Suppressor macrophage treated with lipopolysaccharide for 4 hours (primary cell): ENCODE measurements around the gene SNAPC3.
"Not testable (repeated sequence)": the region's sequence is repeated elsewhere in the genome, so short reads cannot be mapped to it uniquely, and the experiment has no call there.

Experiments used
- DNase-seq: peaks from one replicate; pipeline ENCODE4 v3.0.0-alpha.2; 2020

SNAPC3 gene

DNA sequence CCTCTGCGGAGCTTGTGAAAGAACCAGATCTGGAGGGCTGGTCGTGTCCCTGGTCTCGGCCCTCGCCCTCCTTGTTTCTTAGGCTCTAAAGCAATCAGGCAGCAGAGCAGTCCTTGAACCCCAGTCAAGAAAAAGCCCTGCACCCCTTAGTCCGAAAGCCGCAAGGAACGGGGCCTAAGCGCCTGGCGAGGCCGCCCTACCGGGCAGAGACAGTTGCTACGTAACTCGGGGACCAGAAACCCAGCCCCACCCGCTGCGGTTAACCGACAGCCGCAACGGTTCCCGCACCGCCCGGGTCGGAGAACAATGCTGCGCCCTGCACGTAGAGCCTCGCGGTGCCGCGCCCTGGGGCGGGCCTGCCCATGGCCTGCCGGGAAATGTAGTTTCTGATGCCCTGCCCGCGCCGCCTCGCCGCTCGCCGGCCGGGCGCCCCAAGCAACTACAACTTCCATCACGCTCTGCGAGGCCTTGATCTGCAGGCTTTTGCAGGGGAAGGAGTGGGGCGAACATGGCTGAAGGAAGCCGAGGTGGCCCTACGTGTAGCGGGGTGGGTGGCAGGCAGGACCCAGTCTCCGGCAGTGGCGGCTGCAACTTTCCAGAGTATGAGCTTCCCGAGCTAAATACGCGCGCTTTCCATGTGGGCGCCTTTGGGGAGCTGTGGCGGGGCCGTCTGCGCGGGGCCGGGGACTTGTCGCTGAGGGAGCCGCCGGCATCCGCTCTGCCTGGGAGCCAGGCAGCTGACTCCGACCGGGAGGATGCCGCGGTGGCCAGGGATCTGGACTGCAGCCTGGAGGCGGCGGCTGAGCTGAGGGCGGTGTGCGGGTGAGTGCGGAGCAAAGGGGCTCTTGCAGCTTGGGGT, at the start of gene SNAPC3:
Gene SNAPC3, plus strand, starts transcription at position 505 of the 859 bp plus-strand sequence. Its CDS starts 4 bp downstream, at position 509.
- peak; percentile 97 for DNase-seq

DNA sequence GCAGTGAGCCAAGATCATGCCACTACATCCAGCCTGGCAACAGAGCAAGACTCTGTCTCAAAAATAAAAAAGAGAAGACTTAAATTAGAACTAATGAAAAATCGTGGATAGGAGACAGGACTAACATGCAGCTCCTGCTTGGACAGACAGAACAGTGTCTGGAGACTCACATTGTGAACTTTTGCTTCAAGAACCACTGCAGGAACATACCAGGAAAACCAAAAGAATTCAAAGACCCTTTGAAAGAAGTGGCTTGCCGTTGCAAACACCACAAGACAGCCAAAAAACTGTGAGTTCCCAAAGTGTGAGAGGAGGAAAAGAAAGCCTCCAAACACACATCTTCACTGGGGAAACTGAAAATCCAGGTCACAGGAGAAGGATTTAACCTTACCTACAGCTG, 48.8 kb upstream of the SNAPC3 start:
- DNase-seq = no peak

DNA sequence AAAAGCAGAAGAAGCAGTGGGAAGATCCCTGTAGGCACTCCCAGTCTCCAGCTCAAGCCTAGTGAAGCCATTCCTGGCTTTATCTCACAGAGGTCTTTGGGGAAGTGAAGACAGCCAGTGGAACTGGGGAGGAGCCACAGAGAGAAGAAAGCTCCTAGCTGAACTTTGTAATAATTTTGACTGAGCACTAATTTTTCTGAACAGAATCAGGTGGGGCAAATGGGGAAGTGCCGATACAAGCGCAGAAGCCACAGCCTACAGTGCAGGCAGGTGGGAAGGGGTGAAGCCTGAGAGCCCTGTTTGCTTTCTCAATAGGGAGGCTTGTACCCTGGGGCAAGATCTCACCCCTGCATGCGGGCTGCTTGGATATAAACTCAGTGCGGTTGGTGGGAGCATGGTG, 48.4 kb upstream of the SNAPC3 start:
- peak; percentile 12 for DNase-seq

DNA sequence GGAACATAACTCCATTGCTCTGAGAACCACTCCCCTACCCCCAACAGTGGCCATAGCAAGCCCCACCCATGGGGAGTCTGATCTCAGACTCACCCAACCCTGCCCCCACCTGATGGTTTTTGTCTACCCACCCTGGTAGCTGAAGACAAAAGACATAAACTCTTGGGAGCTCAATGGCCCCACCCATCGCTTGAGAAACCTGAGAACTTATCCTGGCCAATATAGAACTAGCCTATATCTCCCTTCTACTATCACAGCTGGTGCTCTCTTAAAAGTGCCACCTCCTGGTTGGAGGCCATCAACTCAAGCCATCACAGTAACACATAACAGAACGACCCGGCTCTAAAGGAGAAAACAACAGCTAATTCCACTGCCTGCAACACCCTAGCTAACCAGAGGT, 47.9 kb upstream of the SNAPC3 start:
- no peak for DNase-seq

DNA sequence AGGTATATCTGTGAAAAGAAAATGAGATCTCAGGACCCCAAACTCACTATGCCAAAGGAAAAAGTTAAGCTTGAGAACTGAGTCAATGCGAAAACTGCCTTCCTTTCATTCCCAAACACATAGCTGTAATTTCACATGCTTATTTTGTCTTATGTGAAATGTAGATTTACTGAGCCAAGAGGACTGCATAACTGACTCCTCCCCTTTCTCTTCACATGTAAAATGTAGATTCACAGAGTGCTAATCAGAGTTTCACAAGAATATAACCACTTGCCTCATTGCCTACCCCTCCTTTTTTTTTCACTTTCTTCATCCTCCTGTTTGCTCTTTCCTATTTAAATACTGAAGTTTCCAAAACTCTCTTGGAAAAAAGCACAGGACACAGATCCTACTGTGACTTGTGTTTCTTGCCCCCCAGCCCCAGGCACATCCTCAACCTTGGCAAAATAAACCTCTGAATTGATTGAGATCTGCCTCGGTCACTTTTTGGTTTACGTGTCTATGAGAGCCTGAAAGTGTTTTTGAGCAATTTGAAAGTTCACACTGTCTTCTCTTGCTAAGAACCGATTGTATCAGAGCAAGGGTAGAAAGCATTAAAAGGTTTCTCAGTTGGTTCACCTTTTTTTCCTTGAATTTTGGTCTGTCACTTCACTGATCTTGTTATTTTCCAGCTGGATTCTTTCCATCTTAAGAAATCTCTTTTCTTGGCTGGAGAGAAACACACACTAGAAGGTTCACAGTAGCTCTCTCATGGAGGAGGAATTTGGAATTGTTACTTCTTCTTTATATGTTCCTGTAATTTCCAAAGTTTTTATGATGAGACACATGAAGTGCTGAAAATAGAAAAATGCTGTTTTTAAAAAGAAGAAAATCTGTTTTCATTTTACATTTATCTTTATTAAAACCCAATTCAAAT, 44.8 kb upstream of the SNAPC3 start:
- DNase-seq = no peak

DNA sequence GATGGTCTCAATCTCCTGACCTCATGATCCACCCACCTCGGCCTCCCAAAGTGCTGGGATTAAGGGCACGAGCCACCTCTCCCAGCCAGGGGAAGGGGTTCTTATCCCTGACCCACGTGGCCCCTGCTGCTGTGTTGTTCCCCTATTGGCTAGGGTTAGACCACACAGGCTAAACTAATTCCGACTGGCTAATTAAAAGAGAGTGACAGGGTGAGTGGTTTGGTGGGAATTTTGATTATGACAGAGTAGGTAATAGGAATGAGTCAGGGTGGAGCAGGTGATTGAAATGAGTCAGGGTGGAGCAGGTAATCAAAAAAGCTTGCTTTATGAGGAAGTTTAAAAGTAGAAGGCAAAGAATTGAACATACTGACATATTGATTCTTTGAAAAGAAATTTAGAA, 43.4 kb upstream of the SNAPC3 start:
- not testable (repeated sequence) for DNase-seq

DNA sequence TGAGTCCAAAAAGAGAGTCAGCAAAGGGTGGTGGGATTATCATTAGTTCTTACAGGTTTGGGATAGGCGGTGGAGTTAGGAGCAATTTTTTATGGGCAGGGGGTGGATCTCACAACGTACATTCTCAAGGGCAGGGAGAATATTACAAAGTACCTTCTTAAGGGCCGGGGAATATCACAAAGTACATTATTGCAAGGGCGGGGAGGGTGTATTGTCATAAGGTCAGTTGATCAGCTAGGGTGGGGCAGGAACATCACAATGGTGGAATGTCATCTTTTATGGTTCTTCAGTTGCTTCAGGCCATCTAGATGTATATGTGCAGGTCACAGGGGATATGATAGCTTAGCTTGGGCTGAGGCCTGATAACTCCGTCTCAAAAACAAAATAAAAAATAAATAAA, 42.8 kb upstream of the SNAPC3 start:
- DNase-seq = not testable (repeated sequence)

DNA sequence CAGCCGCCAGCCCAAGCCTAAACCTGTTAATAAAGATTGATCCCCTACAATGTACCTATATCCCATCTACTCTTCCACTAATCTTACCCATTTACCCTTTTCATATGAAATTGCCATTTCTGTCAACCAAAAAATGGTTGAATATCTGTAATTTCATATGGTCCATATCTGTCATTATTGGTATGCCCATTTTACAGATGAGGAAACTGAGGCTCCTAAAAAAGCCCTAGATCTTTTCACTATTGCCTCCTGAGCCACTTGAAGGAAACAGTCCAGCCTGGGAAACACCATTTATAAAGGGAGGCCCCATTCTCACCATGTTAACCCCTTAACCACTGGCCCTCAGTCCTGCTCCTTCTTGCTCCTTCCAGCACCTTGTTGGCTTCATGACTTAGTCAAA, 41.2 kb upstream of the SNAPC3 start:
- DNase-seq = no peak

DNA sequence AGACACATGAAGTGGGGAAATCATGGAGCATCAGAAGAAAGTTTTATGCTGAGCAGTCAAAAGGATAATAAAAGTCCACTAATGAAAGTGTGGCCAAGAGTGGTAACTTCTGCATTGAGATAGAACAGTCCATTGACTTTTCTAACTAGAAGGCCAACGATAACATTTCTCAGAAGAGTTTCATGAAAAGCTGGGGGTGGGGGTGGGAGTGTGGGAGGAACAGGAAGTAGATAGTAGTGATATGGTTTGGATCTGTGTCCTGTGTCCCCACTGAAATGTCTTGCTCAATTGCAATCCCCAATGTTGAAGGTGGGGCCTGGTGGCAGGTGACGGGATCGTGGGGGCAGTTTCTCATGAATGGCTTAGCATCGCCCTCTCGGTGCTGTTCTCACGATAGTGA, 36.2 kb upstream of the SNAPC3 start:
- DNase-seq = no peak

DNA sequence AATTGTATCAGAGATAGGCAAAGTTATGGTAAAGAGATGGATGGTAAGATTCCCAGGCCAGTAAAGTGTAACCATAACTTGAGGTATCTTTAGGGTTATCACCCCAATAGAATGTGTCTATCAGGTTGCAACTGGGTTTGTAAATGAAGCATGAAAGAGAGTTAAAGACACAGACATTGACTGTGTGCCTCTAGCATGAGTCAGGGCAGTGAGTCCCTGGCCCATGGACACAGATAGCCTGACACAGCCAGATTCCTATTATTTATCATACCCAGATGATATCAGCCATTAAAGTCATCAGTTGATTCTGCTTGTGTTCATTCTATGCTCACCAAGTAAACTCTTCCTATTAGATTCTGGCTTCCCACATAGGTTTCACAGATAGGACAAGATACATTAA, 33.5 kb upstream of the SNAPC3 start:
- DNase-seq = no peak

DNA sequence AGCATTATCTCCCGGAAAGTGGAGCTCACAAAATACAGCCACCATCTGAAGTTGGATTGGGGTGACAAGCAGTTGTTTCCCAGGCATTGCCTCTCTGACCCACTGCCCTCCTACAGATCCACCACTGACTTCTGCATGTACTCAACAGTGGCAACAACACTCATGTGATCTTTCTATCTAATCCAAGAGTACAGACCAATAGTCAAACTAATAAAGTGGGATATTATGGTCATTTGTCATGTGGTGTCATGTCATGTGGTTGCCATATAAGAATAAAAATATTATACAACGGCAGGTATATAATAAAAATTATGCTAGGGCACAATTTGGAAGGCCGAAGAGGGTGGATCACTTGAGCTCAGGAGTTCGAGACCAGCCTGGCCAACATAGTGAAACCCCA, 33.0 kb upstream of the SNAPC3 start:
- DNase-seq = no peak

DNA sequence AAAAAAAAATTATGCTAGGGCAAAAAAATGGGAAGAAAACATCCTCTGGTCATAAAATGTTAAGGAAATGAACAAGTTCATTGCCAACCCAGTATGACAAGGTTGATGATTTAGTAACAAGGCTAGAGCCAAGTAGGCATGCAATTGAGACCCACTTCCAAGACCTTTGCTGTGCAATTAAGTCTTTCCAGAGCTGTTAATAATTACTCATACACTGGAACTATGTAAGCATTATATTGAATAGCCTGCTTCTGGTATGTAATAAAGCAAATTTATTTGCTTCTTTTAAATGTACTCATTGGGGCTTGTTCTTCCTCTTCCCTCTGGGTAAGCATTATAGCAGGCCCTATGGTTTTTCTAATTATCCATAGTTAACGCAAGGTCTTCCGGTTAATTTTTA, 32.5 kb upstream of the SNAPC3 start:
- no peak for DNase-seq

DNA sequence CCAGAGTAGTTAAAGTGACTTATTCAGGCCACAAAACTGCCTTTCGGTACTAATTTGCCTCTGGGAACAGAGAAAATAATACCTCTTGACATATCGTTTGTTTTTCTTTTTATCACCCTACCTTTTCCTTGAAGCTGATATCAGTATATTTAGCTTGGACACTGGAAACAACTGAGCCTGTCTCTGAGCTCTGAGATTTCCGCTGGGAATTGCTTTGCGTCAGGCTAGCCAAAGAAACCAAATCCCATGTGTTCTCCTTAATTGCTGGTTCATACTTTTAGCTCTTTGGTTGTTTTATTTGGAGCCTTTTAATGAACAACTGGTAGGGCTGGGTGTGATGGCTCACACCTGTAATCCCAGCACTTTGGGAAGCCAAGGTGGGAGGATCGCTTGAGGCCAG, 30.3 kb upstream of the SNAPC3 start:
- DNase-seq = no peak

DNA sequence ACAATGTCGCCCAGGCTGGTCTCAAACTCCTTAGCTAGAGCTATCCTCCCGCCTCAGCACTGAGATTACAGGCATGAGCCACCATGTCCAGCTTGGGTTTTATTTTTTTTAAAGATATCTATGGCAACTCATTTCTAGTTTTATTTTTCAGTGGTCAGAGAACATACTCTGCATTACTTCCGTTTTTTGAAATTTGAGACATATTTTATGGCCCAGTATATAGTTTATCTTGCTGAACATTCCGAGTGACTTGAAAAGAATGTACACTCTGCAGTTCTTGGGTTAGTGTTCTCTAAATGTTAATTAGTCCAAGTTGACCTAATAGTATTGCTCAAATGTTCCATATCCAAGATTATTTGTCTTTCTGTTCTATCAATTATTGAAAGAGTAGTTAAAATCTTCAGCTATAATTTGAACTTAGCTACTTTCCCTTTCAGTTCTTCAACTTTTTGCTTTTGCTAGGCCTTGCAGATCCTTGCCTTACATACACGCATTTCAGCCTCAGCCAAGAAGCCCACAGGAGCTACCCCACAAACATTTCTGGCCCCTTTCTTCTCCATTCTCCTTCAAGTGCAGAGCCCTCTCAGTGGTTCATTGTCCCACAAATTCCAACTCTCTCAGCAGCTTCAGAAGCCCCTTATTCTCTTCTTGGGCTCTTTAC, 22.3 kb upstream of the SNAPC3 start:
- DNase-seq = no peak

DNA sequence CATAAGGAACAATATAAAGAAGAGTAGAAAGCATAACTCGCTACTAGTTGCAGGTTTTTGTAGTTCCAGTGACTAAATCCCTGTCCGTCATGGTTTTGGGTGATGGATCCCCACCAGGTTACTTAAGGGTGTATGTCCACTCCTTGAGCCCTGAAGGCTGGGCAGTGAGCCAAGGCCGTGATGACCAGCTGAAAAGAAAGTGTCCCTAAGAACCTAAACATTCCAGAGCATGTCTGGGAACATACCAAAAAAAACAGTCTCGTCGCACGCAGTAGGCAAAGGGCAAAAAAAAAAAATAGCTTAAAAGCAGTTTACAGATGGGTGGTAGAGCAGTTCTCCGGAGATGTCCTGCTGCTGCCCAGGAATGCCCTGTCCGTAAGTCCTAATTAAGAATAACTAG, 21.4 kb upstream of the SNAPC3 start:
- no peak for DNase-seq

DNA sequence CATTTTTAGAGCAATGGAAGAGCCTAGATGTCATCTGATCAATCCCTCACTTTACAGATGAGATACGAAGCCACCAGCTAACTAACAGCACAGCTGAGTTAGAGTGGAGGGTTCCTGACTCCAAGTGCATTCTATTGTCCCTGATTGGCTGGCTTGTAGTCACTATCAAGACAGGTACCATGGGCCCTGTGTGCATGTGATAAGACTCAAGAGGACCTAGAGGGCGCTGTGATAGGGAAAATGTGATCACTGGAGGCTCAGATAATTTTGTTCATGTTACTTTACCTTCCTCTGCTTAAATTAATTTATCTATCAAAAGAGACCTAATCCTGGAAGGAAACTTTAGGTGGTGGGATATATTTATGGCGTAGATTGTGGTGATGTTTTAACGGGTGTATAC, 19.5 kb upstream of the SNAPC3 start:
- no peak for DNase-seq

DNA sequence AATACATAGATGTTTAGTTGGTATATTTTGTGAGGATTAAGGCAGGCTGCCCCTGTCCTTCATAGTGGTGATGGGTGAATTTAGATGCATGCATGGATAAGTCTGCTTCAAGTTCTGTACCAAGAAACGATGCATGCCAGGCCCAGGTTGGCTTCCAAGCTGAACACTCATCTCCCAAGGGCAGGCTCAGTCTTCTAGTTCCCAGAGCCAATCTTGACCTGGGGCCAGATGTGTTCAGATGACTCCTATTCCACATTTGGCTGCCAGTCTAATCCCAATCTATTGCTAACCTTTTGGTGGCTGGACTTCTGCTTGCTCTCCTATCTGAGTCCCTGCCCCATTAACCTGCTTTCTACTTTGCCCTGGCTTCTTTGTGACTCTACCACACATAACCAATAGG, 18.5 kb upstream of the SNAPC3 start:
- DNase-seq = no peak

DNA sequence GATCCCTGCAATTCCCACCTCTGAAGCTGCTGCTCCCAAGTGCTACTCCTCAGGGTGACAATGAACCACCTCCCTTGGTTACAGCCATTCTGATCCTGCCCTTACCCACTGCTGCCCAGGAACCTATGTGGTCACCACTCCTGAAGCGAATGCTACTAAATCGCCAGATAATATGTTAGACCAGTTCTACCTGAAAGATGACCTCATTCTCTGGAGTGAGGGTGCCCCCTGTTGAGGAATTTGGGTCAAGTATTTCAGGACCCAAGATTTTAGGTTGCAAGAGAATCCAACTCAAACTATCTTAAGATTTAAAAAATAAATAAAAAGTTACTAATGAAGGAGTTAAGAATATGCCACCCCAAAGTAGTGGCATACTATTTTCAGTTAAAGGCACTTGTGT, 5.8 kb upstream of the SNAPC3 start:
- peak; percentile 28 for DNase-seq

DNA sequence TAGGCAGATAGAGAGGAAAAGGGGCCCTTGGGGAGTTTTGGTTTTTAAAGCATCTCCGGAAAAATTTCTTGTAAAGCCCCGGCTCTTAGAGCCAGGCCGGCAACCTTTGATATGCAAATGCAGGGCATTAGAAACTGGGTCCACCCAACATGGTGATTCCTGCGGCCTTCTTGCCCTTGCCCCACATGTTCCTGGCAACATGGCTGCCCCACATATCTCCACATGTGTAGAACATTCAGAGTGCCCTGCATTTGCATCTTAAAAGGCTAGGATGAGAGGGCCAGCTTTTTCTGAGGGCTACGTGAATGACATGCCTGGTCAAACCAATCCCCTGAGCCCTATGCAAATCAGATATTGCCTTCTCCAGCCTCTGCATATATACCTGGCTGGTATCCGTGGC, 5.0 kb upstream of the SNAPC3 start:
- DNase-seq = no peak

DNA sequence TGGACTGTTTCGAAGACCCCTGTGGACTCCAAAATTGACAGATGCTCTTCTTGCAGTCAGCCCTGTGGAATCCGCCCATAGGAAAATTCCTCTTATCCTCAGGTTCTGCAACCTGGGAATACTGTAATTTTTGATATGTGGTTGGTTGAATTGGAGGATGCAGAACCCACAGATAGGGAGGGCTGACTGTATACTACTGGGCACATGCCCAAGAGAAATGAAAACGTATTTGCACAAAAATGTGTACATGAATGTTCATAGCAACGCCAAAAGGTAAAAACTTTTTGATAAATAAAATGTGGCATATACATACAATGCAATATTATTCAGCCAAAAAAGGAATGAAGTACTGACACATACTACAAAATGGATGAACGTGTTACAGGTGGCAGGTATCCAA, 1.9 kb upstream of the SNAPC3 start:
- DNase-seq = no peak

DNA sequence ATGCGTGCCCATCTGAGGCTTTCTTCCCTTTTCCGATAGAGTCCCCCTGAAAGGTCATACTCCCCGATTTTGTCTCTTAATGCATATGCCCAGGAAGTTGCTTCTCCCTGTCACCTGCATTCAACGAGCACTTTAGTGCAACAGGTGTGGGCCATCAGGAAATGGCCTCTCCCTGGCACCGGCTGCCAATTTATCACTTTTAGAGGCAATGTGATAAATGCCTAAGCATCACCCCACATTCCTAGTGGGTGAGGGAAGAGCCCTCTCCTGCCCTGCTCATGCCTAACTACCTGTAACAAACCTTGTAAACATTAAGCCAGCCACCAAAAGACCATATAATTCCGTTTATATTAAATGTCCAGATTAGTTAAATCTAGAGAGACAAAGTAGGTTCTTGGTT, 1.1 kb upstream of the SNAPC3 start:
- DNase-seq = no peak

DNA sequence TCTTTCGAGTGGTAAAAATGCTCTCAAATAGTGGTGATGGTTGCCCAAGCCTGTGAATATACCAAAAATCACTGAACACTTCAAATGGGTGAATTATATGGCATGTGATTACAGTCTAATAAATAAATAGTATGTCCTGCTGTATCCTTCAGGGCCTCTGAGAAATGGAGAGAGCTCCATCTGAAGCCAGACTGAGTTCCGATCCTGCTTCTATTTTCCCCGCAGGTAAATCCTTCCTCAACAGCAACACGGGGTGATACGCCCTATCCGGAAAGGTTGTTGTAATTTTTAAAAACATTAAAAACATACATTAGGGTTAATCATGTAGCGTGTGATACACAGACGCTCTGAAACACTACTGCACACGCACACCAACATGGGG, 695 bp upstream of the SNAPC3 start:
- DNase-seq = no peak

DNA sequence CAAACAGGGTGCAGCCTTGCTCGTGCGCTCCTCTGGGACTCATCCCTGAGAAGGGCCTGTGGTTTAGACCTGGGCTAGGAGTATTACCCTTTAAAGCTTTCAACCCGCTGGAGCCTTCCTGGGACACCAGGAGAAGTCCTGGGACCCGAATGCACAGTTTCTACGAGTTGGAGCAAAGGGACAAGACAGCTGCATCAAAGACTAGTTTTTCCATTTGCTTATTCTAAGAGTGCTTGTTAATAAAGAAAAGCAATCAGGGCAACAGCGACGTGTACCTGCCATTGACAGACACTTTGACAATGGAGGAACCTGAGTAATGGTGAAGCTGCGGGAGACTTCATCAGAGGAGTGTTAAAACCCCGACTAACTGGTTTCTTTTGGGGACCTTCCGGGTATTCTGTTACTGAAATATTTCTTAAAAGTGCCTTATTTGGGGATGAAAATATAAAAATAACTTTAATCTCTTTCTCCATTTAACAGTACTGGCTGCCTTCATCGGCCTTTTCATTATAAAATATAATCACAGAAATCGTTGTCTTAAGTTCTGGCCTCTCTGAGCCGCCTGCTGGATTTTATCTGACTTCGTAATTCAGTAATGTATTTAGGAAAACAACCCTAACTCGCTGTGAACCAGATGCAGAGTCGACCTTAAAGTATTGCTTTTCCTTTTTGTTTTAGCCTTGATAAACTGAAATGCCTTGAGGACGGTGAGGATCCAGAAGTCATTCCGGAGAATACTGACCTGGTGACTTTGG, 732 bp downstream of the SNAPC3 start:
- DNase-seq = peak; percentile 41
